Measurements from ENCODE around the gene RIPOR3. TPM values are rescaled to one million over a fixed set of nuclear protein-coding genes. Genes with fewer than 3 reads are reported as not detected.

The RIPOR3 gene
- total RNA-seq, 3 donors from 2014 or later: 0.21 to 0.71 (median 0.63) TPM

DNA sequence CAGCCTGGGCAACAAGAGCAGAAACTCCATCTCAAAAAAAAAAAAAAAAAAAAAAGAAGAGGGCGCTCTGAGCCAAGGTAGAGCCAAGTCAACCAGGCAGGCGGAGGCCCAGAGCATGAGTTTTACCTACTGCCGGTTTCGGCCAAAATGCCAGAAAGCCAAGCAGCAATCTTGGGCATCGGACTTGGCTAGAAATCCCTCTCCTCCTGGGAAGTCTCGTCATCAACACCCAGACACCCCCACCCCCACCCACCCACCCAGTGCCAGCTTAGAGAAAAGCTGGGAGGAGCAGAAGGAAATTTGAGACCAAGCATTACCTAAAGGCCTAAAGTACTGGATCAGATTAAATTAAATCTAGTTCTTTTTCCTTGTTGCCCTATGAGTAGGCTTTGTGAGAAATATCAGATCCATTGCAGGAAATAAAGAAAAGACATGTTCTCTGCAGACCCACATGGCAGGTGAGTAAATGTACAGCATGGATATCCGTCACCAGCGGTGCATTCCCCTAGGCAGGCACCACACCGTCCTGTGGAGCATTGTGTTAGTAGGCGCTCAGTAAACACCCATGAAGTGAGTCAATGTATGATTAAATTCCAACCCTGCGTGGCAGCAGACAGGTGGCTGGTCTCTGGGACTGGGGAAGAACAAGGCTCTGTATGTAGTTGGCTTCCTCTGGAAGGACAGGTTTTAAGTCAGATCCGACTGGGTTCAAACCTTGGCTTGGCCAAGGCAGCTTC lies 21.0 kb downstream of the RIPOR3 start:
- Mint-ChIP-seq H3K4me3 (no peak overlapping the region), H3K4me1 (ENCODE audit: low read depth) (no peaks in the 10 kb centered on the region), H3K27me3 (ENCODE audit: low read depth) (no peaks in the 10 kb centered on the region), H3K9me3 (no peaks in the 10 kb centered on the region), H3K36me3 (ENCODE audit: insufficient read depth) (no peaks in the 10 kb centered on the region)
- no peak for DNase-seq
- ATAC-seq: no peak

DNA sequence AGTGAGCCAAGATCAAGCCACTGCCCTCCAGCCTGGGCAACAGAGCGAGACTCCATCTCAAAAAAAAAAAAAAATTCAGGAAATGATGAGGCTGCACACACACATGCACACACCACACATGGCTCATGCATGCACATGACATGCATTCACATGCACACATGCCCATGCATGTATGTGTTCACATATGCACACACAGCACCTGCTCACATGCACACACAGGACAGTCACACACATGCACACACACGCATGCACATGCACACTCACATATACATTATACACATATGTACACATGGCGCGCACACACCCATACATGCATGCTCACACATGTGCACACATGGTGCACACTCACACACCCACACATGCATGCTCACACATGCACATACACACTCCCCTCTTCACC lies 22.5 kb downstream of the RIPOR3 start:
- H3K27me3 Mint-ChIP-seq (ENCODE audit: low read depth): no peaks in the 10 kb centered on the region
- no peak overlapping the region for H3K4me3 Mint-ChIP-seq
- no peaks in the 10 kb centered on the region for H3K4me1 Mint-ChIP-seq (ENCODE audit: low read depth)
- H3K9me3 Mint-ChIP-seq: no peaks in the 10 kb centered on the region
- DNase-seq (no peak), ATAC-seq (no peak)
- no peaks in the 10 kb centered on the region for H3K36me3 Mint-ChIP-seq (ENCODE audit: insufficient read depth)

DNA sequence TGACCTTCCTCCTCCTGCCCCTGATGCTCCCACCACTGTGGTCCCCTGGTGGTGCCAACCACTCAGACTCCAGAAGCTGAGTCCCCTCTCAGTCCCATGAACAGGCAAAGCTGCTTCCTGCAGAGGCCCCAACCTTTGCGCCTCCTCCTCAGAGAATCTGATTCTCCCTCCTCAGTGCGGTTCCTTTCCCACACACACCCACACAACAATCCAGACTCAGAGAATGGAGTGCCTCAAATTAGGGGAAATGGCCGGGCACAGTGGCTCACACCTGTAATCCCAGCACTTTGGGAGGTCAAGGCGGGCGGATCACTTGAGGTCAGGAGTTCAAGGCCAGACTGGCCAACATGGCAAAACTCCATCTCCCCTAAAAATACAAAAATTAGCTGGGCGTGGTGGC lies 23.0 kb downstream of the RIPOR3 start:
- H3K4me1 Mint-ChIP-seq (ENCODE audit: low read depth): no peaks in the 10 kb centered on the region
- H3K27me3 Mint-ChIP-seq (ENCODE audit: low read depth): no peaks in the 10 kb centered on the region
- no peaks in the 10 kb centered on the region for H3K36me3 Mint-ChIP-seq (ENCODE audit: insufficient read depth)
- H3K9me3 Mint-ChIP-seq: no peaks in the 10 kb centered on the region
- no peak overlapping the region for H3K4me3 Mint-ChIP-seq
- DNase-seq: no peak
- ATAC-seq: no peak

DNA sequence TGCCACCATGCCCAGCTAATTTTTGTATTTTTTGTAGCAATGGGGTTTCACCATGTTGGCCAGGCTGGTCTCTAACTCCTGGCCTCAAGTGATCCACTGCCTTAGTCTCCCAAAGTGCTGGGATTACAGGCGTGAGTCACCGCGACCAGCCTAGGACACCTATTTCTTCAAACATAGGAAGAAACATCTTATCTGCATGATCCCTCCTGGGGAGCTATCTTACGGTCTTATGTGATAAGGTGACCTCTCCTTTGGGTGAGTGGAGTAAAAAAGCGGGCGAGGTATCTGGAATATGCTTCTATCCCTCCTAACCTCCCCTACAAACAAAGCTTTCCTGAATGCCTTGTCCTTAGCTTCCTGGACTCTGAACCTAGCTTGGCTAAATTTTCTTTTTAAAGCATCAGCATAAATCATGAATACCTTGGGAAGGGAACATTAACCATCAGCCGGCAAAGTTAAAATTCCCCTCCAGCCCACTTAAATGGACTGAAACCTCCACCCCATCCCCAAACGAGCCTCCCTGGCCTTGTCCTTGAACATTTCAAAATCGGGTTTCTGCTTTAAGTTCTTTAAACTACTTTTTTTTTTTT lies 24.5 kb downstream of the RIPOR3 start:
- DNase-seq (no peak), ATAC-seq (no peak)
- Mint-ChIP-seq H3K4me1 (ENCODE audit: low read depth) (no peaks in the 10 kb centered on the region), H3K27me3 (ENCODE audit: low read depth) (no peaks in the 10 kb centered on the region), H3K36me3 (ENCODE audit: insufficient read depth) (no peaks in the 10 kb centered on the region), H3K9me3 (no peaks in the 10 kb centered on the region), H3K4me3 (no peak overlapping the region)

DNA sequence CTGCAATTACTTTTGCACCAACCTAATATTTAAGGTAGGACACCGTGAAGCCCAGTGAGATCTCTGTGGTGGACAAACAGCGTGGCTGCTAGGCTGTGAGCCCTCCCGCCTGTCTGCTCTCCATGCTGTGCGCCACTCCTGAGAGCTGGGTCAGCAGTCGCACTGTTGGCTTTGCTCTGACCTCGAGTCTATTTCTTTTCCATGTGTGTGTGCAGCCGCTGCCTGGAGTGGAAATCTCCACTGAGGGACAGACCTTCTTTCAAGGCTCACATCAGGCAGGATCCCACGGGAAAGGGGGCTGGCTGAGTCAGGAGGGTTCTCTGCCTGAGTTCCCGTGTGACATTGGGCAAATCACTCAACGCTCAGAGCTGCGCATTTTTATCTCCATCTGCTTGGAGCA lies 27.1 kb downstream of the RIPOR3 start:
- Mint-ChIP-seq H3K4me3 (no peak overlapping the region), H3K27me3 (ENCODE audit: low read depth) (peaks cover 6% of the 10 kb centered on the region), H3K36me3 (ENCODE audit: insufficient read depth) (no peaks in the 10 kb centered on the region), H3K9me3 (no peaks in the 10 kb centered on the region), H3K4me1 (ENCODE audit: low read depth) (no peaks in the 10 kb centered on the region)
- DNase-seq (no peak), ATAC-seq (no peak)

DNA sequence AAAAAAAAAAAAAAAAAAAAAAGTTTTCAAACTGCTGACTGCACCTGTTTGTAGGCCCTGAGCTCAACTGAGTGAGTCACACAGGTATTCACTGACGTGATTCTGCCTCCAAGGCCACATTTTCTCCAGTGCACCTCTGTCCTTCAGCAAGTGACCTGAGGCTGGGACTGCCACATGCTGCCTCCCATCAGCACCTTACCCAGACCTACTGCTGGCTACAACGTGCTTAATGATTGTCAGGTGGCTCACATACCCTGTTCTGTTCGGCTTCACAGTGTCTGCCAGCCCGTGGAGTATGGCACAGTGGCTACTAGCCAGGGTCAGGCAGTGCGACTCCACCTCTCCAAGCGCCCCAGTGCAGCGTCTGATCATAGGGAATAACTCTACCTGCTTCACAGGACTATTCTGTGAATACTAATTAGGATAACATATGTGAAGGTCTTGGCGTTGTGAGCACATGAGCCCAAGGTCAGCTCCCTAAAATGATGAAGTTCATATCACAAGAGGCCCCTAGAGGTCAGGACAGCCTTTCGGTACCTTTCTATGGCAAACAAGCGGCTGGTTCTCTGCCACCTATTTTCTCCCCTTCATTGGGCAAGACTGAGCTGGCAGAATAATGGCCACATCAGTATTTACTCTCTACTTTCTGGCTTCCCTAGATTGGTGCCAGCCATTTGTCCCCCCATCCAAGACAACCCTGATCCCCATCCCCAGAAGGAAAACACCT lies 28.1 kb downstream of the RIPOR3 start:
- no peaks in the 10 kb centered on the region for H3K4me1 Mint-ChIP-seq (ENCODE audit: low read depth)
- H3K27me3 Mint-ChIP-seq (ENCODE audit: low read depth): peaks cover 12% of the 10 kb centered on the region
- no peaks in the 10 kb centered on the region for H3K9me3 Mint-ChIP-seq
- no peak for DNase-seq
- no peaks in the 10 kb centered on the region for H3K36me3 Mint-ChIP-seq (ENCODE audit: insufficient read depth)
- H3K4me3 Mint-ChIP-seq: no peak overlapping the region
- peak in 1 of 2 donors; percentile 35 for ATAC-seq

DNA sequence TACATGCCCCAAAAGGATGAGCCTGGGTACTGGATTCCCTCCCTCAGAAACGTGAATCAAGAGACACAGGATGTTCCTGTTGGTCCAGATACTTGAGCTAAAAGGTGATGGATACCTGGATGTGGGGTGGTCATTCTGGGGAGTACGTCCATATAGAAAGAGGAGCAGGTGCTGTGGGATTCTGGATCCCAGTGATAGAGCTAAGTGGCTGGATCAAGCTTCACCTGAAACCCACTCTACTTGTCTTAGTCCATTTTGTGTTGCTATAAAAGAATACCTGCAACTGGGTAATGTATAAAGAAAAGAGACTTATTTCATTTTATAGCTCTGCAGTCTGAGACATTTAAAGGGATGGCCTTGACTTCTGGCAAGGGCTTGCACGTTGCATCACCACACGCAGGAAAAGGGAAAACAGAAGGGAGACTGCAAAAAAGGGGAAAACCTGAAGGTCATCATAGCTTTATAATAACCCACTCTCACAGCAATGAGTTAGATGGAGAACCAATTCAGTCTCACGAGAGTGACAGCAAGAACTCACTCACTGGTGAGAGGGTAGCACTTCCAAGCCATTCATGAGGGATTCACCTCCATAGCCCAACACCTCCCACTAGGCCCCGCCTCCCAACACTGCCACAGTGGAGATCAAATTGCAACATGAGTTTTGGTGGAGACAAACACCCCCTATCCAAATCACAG lies 31.2 kb downstream of the RIPOR3 start:
- ATAC-seq (no peak), DNase-seq (no peak)
- Mint-ChIP-seq H3K9me3 (no peaks in the 10 kb centered on the region), H3K4me1 (ENCODE audit: low read depth) (no peaks in the 10 kb centered on the region), H3K27me3 (ENCODE audit: low read depth) (peaks cover 12% of the 10 kb centered on the region), H3K4me3 (no peak overlapping the region), H3K36me3 (ENCODE audit: insufficient read depth) (no peaks in the 10 kb centered on the region)

DNA sequence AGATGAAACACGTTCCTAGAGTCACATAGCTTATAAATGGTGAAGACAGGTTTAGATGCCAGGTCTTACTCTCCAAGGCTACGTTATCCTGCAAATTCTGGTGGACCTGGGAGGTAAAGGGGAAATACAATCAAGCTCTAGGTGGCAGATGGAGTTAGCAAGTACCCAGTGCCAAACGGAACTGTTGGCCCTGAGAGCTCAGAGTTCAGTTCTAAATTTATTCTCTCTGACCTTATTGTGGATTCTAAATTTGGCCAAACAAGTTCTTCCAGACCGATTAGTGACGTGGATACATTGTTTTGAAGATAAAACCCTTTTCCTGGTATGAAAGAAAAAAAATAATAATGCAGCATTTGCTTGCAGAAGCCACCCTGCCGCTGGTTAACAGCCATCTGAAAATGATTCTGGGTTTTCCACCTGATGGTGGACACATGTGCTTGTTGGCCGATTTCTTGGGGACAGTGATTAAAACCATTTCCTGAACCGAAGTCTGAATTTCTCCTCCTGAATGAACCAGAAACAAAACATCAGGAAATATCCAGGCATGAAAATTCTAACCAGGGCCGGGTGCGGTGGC lies 32.5 kb downstream of the RIPOR3 start:
- ATAC-seq (no peak), DNase-seq (no peak)
- H3K9me3 Mint-ChIP-seq: no peaks in the 10 kb centered on the region
- H3K36me3 Mint-ChIP-seq (ENCODE audit: insufficient read depth): no peaks in the 10 kb centered on the region
- peaks cover 12% of the 10 kb centered on the region for H3K27me3 Mint-ChIP-seq (ENCODE audit: low read depth)
- H3K4me3 Mint-ChIP-seq: no peak overlapping the region
- H3K4me1 Mint-ChIP-seq (ENCODE audit: low read depth): no peaks in the 10 kb centered on the region

DNA sequence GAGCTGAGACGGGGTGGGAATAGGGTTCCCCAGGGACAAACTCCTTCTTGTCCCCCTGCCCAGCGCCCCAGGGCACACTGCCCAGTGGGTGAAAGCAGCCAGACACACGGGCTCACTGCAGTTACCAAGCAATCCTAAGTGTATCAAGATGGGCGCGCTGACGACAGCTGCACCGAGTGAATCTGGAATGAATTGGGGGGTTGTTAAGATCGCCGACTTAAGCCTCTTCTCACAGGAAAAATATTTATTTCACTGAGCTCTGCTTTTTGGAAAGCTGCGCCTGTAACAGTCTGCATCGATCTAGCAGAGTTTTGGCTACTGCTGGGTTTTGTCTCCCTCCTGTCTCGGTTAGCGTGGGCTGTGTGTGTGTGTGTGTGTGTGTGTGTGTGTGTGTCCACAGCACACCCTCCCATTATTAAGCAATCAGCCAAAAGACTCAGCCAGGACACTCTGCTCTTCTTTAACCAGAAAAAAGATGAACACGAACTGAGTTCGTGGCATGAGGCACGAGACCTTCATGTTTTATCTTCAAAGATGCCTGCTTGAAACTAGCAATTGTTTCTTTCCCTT lies 35.9 kb downstream of the RIPOR3 start:
- Mint-ChIP-seq H3K36me3 (ENCODE audit: insufficient read depth) (no peaks in the 10 kb centered on the region), H3K9me3 (no peaks in the 10 kb centered on the region), H3K27me3 (ENCODE audit: low read depth) (peaks cover 12% of the 10 kb centered on the region), H3K4me1 (ENCODE audit: low read depth) (no peaks in the 10 kb centered on the region), H3K4me3 (no peak overlapping the region)
- ATAC-seq (no peak), DNase-seq (no peak)

DNA sequence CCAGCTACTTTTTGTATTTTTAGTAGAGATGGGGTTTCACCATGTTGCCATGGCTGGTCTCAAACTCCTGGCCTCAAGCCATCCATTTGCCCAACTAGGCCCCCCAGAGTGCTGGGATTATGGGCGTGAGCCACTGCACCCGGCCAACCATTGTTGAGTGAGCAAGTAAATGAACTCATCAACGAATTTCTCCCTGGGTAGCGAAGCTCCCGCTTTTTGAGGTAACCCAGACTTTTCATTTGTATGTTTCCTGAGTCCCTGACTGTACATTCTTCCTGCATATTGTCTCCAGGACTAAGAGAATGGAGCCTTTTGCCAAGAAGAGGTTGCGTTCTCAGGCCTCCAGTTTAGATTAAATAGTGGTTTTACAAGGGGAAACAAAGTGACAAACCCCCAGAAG lies 36.4 kb downstream of the RIPOR3 start:
- H3K4me3 Mint-ChIP-seq: no peak overlapping the region
- no peak for DNase-seq
- H3K27me3 Mint-ChIP-seq (ENCODE audit: low read depth): peaks cover 9% of the 10 kb centered on the region
- H3K36me3 Mint-ChIP-seq (ENCODE audit: insufficient read depth): no peaks in the 10 kb centered on the region
- no peaks in the 10 kb centered on the region for H3K9me3 Mint-ChIP-seq
- no peak for ATAC-seq
- H3K4me1 Mint-ChIP-seq (ENCODE audit: low read depth): no peaks in the 10 kb centered on the region

DNA sequence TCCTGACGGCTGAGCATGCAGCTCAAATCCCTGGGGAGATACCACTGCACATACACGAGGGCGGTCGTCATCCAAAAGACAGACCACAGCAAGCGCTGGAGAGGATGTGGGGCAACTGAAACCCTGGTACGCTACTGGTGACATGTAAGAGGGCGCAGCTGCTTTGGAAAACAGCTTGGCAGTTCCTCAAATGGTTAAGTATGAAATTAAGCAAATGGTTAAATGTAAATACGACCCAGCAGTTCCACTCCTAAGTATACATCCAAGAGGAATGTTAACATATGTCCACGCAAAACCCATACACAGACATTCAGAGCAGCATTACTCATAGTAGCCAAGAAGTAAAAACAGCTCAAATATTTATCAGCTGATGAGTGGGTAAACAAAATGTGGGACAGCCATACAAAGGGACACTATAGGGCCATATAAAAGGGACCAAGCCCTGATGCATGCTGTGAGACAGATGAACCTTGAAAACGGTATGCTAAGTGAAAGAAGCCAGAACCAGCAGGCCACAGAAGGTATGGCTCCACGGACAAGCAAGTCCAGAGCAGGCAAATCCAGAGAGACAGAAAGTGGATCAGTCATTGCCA lies 38.5 kb downstream of the RIPOR3 start:
- DNase-seq: no peak
- no peak overlapping the region for H3K4me3 Mint-ChIP-seq
- no peaks in the 10 kb centered on the region for H3K9me3 Mint-ChIP-seq
- no peaks in the 10 kb centered on the region for H3K27me3 Mint-ChIP-seq (ENCODE audit: low read depth)
- no peak for ATAC-seq
- H3K4me1 Mint-ChIP-seq (ENCODE audit: low read depth): no peaks in the 10 kb centered on the region
- H3K36me3 Mint-ChIP-seq (ENCODE audit: insufficient read depth): no peaks in the 10 kb centered on the region

DNA sequence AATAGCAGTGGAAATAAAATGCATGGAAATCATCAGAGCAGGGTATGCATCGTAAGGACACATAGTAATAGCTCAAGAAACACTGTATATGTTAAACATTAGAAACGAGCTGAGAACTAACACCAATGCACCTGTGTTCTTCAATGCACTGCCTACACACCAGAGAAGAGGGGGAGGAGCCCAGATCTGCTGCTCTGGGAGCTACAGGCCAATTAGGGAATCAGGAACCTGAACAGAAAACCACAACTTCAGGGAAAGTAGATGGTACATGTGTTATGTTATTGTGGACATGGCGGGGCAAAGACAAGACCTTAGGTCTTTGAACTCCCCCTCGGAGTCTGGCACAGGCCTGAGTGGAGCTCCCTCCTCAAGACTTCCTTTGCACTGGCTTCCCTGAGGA lies 39.7 kb downstream of the RIPOR3 start:
- Mint-ChIP-seq H3K4me3 (no peak overlapping the region), H3K36me3 (ENCODE audit: insufficient read depth) (no peaks in the 10 kb centered on the region), H3K27me3 (ENCODE audit: low read depth) (peaks cover 2% of the 10 kb centered on the region), H3K9me3 (no peaks in the 10 kb centered on the region), H3K4me1 (ENCODE audit: low read depth) (no peaks in the 10 kb centered on the region)
- DNase-seq (no peak), ATAC-seq (no peak)

DNA sequence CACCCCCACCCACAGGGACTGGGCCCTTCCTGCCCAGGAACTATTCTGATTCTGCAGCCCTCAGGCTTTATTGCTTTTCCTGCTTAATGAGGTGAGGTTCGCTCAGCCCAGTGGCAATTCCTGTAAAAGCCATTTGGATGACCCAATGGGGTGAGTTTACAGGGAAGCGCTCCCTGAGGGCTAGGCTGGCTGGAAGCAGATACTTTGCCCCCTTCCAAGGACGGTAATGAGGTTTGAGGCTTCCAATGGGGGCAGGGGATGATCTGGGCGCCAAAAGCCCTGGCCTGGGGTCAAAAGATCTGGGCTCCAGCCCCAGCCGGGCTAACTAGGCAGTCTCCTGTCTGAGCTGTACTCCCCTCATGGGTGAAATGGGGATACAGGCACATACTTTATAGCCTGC lies 41.8 kb downstream of the RIPOR3 start:
- Mint-ChIP-seq H3K4me1 (ENCODE audit: low read depth) (no peaks in the 10 kb centered on the region), H3K9me3 (no peaks in the 10 kb centered on the region), H3K36me3 (ENCODE audit: insufficient read depth) (no peaks in the 10 kb centered on the region), H3K27me3 (ENCODE audit: low read depth) (peaks cover 5% of the 10 kb centered on the region), H3K4me3 (no peak overlapping the region)
- DNase-seq (no peak), ATAC-seq (no peak)

DNA sequence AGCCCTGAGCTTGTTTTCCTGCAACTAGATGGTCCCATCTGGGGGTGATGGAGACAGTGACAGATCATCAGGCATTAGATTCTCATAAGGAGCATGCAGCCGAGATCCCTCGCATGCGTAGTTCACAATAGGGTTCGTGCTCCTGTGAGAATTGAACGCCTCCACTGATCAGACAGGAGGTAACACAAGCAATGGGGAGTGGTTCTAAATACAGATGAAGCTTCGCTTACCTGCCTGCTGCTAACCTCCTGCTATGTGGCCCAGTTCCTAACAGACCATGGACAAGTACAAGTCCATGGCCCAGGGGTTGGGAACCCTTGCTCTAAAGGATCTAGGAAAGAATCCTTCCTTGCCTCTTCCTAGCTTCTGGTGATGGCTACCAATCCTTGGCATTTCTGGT lies 42.7 kb downstream of the RIPOR3 start:
- Mint-ChIP-seq H3K4me3 (no peak overlapping the region), H3K27me3 (ENCODE audit: low read depth) (peaks cover 5% of the 10 kb centered on the region)

More for the DNA sequence above, 42.7 kb downstream of the RIPOR3 start:
- ATAC-seq (no peak), DNase-seq (no peak)
- Mint-ChIP-seq H3K4me1 (ENCODE audit: low read depth) (no peaks in the 10 kb centered on the region), H3K36me3 (ENCODE audit: insufficient read depth) (no peaks in the 10 kb centered on the region), H3K9me3 (no peaks in the 10 kb centered on the region)

Measured in activated T-cell treated with anti-CD3 and anti-CD28 coated beads, Interleukin-2, amount 50 U/mL, for 4 hours (primary cell).